ENCODE results near the gene OPCML. TPM values are rescaled to one million over a fixed set of nuclear protein-coding genes. Genes with fewer than 3 reads are reported as not detected.

Gene OPCML
- total and polyA plus RNA-seq, 2 donors from 2014 or later, result 0.77 to 1.1 TPM

DNA sequence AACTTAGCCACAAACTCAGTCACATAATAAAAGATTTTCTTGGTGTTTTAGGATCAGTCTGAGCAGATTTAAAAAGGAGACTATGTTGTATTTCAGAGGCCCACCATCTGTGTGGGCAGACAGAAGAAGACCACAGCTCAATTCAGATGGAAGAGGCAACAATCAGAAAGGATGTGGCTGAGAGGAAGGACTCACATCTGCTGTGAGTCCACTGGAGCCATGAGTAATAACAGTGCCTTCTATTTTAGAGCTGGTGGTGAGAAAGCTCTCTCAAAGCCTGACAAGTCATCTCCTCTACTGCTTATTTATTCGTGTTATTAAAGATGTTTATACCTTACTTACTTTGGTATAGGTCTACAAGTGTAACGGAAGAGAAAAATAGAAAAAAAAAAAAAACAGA lies 357.2 kb downstream of the OPCML start:
- no peak for TF ChIP-seq CTCF (IDR thresholded peaks at IDR 0.05; ENCODE audit: borderline replicate concordance, extremely low read depth, insufficient read depth)
- no peaks in the 10 kb centered on the region for H3K27me3 ChIP-seq (ENCODE audit: control insufficient read depth, insufficient read depth, low read length)
- intact Hi-C loops (cut with DNase I), result no loop called here
- no peaks in the 10 kb centered on the region for H3K36me3 ChIP-seq (ENCODE audit: control insufficient read depth in 2 of 3, insufficient read depth in 3 of 3, low read length in 3 of 3)
- DNase-seq, result no peak
- no peak overlapping the region for H3K4me3 ChIP-seq (ENCODE audit: low read length in 3 of 3)
- no peak overlapping the region for H3K27ac ChIP-seq (ENCODE audit: low read depth in 2 of 2, low read length in 2 of 2)
- H3K9me3 ChIP-seq (ENCODE audit: control insufficient read depth in 2 of 3, insufficient read depth in 1 of 3, low read length in 3 of 3), result no peaks in the 10 kb centered on the region
- H3K4me1 ChIP-seq (ENCODE audit: control insufficient read depth in 2 of 3, insufficient read depth in 2 of 3, low read depth in 1 of 3, low read length in 3 of 3), result no peaks in the 10 kb centered on the region
- FAIRE-seq, result no peak
- H3K9ac ChIP-seq (ENCODE audit: low read length in 3 of 3), result no peak overlapping the region

DNA sequence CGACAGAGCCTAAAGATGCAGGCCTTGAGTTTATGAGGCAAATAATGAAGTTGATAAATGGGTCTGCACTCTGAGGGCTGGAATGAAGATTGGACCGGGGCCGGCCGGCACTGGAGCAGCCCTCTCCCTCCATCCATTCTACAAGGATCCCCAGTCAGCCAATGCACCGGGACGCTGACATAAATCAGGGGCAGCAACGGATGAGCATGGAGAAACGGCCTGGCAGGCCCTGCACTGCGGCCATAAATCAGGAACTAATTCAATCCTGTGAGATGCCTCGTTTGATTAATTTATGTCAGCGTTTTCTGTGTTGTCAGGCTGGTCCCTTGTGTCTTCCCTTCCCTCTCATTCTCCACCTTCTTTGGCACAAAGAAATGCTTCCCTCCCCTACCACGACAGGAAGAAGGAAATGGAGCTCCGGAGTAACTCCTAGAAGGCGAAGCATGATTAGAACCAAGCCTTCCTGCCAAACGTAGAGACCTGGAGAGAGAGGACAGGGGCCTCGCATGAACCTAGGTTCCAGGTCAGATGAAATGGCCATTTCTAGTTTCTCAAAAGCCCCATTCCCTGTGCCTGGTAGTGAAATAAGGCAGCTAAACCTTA lies 358.4 kb downstream of the OPCML start:
- no peak for TF ChIP-seq CTCF (IDR thresholded peaks at IDR 0.05; ENCODE audit: borderline replicate concordance, extremely low read depth, insufficient read depth)
- intact Hi-C loops (cut with DNase I), result no loop called here
- Histone ChIP-seq H3K36me3 (ENCODE audit: control insufficient read depth in 2 of 3, insufficient read depth in 3 of 3, low read length in 3 of 3) (no peaks in the 10 kb centered on the region), H3K27ac (ENCODE audit: low read depth in 2 of 2, low read length in 2 of 2) (no peak overlapping the region), H3K9me3 (ENCODE audit: control insufficient read depth in 2 of 3, insufficient read depth in 1 of 3, low read length in 3 of 3) (no peaks in the 10 kb centered on the region), H3K4me1 (ENCODE audit: control insufficient read depth in 2 of 3, insufficient read depth in 2 of 3, low read depth in 1 of 3, low read length in 3 of 3) (no peaks in the 10 kb centered on the region), H3K9ac (ENCODE audit: low read length in 3 of 3) (no peak overlapping the region), H3K4me3 (ENCODE audit: low read length in 3 of 3) (no peak overlapping the region), H3K27me3 (ENCODE audit: control insufficient read depth, insufficient read depth, low read length) (no peaks in the 10 kb centered on the region)
- DNase-seq, result peak in 4 of 5 donors; percentile 42 to 72 (median 47)
- no peak for FAIRE-seq

GRCh38 chr11:133172349-133172748 lies 360.0 kb downstream of the OPCML start:
- H3K27me3 ChIP-seq (ENCODE audit: control insufficient read depth, insufficient read depth, low read length), result no peaks in the 10 kb centered on the region
- FAIRE-seq, result no peak
- H3K4me3 ChIP-seq (ENCODE audit: low read length in 3 of 3), result no peak overlapping the region
- H3K36me3 ChIP-seq (ENCODE audit: control insufficient read depth in 2 of 3, insufficient read depth in 3 of 3, low read length in 3 of 3), result no peaks in the 10 kb centered on the region
- no peak for DNase-seq
- H3K27ac ChIP-seq (ENCODE audit: low read depth in 2 of 2, low read length in 2 of 2), result no peak overlapping the region
- no peak overlapping the region for H3K9ac ChIP-seq (ENCODE audit: low read length in 3 of 3)
- intact Hi-C loops (cut with DNase I), result no loop called here
- no peaks in the 10 kb centered on the region for H3K4me1 ChIP-seq (ENCODE audit: control insufficient read depth in 2 of 3, insufficient read depth in 2 of 3, low read depth in 1 of 3, low read length in 3 of 3)
- no peaks in the 10 kb centered on the region for H3K9me3 ChIP-seq (ENCODE audit: control insufficient read depth in 2 of 3, insufficient read depth in 1 of 3, low read length in 3 of 3)
- no peak for TF ChIP-seq CTCF (IDR thresholded peaks at IDR 0.05; ENCODE audit: borderline replicate concordance, extremely low read depth, insufficient read depth)

DNA sequence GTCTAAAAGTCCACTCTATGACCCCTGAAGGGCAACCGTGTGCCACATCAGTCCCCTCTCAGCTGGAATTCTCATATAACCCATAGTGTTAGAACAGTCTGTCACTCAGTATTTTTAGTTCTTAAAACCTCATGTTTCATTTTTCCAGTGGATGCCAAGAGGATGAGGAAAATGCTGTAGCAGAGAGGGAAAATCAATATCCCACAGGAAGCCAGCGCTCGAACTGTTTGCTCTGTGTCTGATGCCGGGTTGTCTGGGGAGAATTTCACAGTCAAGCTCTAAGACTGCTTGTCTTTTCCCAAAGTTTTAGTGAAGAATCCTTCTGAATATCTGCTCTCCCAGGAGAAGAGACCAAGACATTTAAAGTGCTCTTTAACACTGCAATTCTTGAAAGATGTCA lies 360.9 kb downstream of the OPCML start:
- no peak for FAIRE-seq

More for the DNA sequence above, 360.9 kb downstream of the OPCML start:
- Histone ChIP-seq H3K4me1 (ENCODE audit: control insufficient read depth in 2 of 3, insufficient read depth in 2 of 3, low read depth in 1 of 3, low read length in 3 of 3) (no peaks in the 10 kb centered on the region), H3K4me3 (ENCODE audit: low read length in 3 of 3) (no peak overlapping the region), H3K36me3 (ENCODE audit: control insufficient read depth in 2 of 3, insufficient read depth in 3 of 3, low read length in 3 of 3) (no peaks in the 10 kb centered on the region), H3K9ac (ENCODE audit: low read length in 3 of 3) (no peak overlapping the region), H3K27me3 (ENCODE audit: control insufficient read depth, insufficient read depth, low read length) (no peaks in the 10 kb centered on the region), H3K9me3 (ENCODE audit: control insufficient read depth in 2 of 3, insufficient read depth in 1 of 3, low read length in 3 of 3) (no peaks in the 10 kb centered on the region), H3K27ac (ENCODE audit: low read depth in 2 of 2, low read length in 2 of 2) (no peak overlapping the region)
- no peak for DNase-seq
- intact Hi-C loops (cut with DNase I), result no loop called here
- no peak for TF ChIP-seq CTCF (IDR thresholded peaks at IDR 0.05; ENCODE audit: borderline replicate concordance, extremely low read depth, insufficient read depth)

All from kidney (tissue), 14 donors.